ENCODE measurements around the gene SCMH1.
A peak's percentile ranks its signal among the peaks of the same experiment; 100 is the strongest.
"Not testable (repeated sequence)": the region's sequence is repeated elsewhere in the genome, so short reads cannot be mapped to it uniquely, and the experiment has no call there.

SCMH1 gene

GRCh38 chr1:41240781-41241353 lies 1.2 kb downstream of the SCMH1 start:
- Mint-ChIP-seq H3K36me3 (ENCODE audit: low read depth) (no peaks in the 10 kb centered on the region), H3K27me3 (peaks cover 9% of the 10 kb centered on the region), H3K4me1 (ENCODE audit: low read depth) (peaks cover 18% of the 10 kb centered on the region), H3K9me3 (no peaks in the 10 kb centered on the region), H3K4me3 (peak overlapping the region; percentile 76), H3K27ac (peak overlapping the region; percentile 69)
- intact Hi-C loops (cut with micrococcal nuclease): no loop called here

- Mint-ChIP-seq H3K27ac (no peak overlapping the region), H3K4me3 (no peak overlapping the region), H3K9me3 (no peaks in the 10 kb centered on the region), H3K27me3 (peaks cover 8% of the 10 kb centered on the region), H3K36me3 (ENCODE audit: low read depth) (no peaks in the 10 kb centered on the region), H3K4me1 (ENCODE audit: low read depth) (peaks cover 18% of the 10 kb centered on the region)
- intact Hi-C loops (cut with micrococcal nuclease): no loop called here
These were observed 2.0 kb downstream of the SCMH1 start for GRCh38 chr1:41239988-41240610.

- H3K27me3 Mint-ChIP-seq: peaks cover 5% of the 10 kb centered on the region
- H3K36me3 Mint-ChIP-seq (ENCODE audit: low read depth): no peaks in the 10 kb centered on the region
- intact Hi-C loops (cut with micrococcal nuclease): no loop called here
- no peaks in the 10 kb centered on the region for H3K9me3 Mint-ChIP-seq
- peaks cover 18% of the 10 kb centered on the region for H3K4me1 Mint-ChIP-seq (ENCODE audit: low read depth)
- H3K27ac Mint-ChIP-seq: no peak overlapping the region
- H3K4me3 Mint-ChIP-seq: no peak overlapping the region
These were observed 3.7 kb downstream of the SCMH1 start for GRCh38 chr1:41238311-41238988.

- intact Hi-C loops (cut with micrococcal nuclease): no loop called here
- peaks cover 13% of the 10 kb centered on the region for H3K4me1 Mint-ChIP-seq (ENCODE audit: low read depth)
- H3K36me3 Mint-ChIP-seq (ENCODE audit: low read depth): no peaks in the 10 kb centered on the region
- H3K27me3 Mint-ChIP-seq: no peaks in the 10 kb centered on the region
- no peaks in the 10 kb centered on the region for H3K9me3 Mint-ChIP-seq
- H3K4me3 Mint-ChIP-seq: no peak overlapping the region
- no peak overlapping the region for H3K27ac Mint-ChIP-seq
These were observed 5.3 kb downstream of the SCMH1 start for GRCh38 chr1:41236781-41237180.

- Mint-ChIP-seq H3K4me3 (no peak overlapping the region), H3K4me1 (ENCODE audit: low read depth) (peaks cover 9% of the 10 kb centered on the region), H3K27me3 (no peaks in the 10 kb centered on the region), H3K27ac (no peak overlapping the region), H3K9me3 (no peaks in the 10 kb centered on the region), H3K36me3 (ENCODE audit: low read depth) (no peaks in the 10 kb centered on the region)
- intact Hi-C loops (cut with micrococcal nuclease): no loop called here
These were observed 6.2 kb downstream of the SCMH1 start for GRCh38 chr1:41235893-41236292.

GRCh38 chr1:41233708-41234107 lies 8.4 kb downstream of the SCMH1 start:
- Mint-ChIP-seq H3K9me3 (no peaks in the 10 kb centered on the region), H3K36me3 (ENCODE audit: low read depth) (no peaks in the 10 kb centered on the region), H3K4me1 (ENCODE audit: low read depth) (peaks cover 6% of the 10 kb centered on the region), H3K27me3 (no peaks in the 10 kb centered on the region), H3K4me3 (no peak overlapping the region), H3K27ac (no peak overlapping the region)
- intact Hi-C loops (cut with micrococcal nuclease): no loop called here

GRCh38 chr1:41232305-41232704 lies 9.8 kb downstream of the SCMH1 start:
- Mint-ChIP-seq H3K4me3 (no peak overlapping the region), H3K4me1 (ENCODE audit: low read depth) (peaks cover 6% of the 10 kb centered on the region), H3K9me3 (no peaks in the 10 kb centered on the region), H3K27ac (no peak overlapping the region), H3K27me3 (no peaks in the 10 kb centered on the region), H3K36me3 (ENCODE audit: low read depth) (no peaks in the 10 kb centered on the region)
- intact Hi-C loops (cut with micrococcal nuclease): no loop called here

- H3K4me3 Mint-ChIP-seq: no peak overlapping the region
- no peaks in the 10 kb centered on the region for H3K36me3 Mint-ChIP-seq (ENCODE audit: low read depth)
- intact Hi-C loops (cut with micrococcal nuclease): no loop called here
- H3K4me1 Mint-ChIP-seq (ENCODE audit: low read depth): no peaks in the 10 kb centered on the region
- H3K27ac Mint-ChIP-seq: no peak overlapping the region
- no peaks in the 10 kb centered on the region for H3K9me3 Mint-ChIP-seq
- H3K27me3 Mint-ChIP-seq: no peaks in the 10 kb centered on the region
These were observed 11.4 kb downstream of the SCMH1 start for GRCh38 chr1:41230656-41231055.

- H3K27ac Mint-ChIP-seq; H3K4me3 Mint-ChIP-seq; intact Hi-C loops (cut with micrococcal nuclease); H3K4me1 Mint-ChIP-seq (ENCODE audit: low read depth); H3K9me3 Mint-ChIP-seq; H3K27me3 Mint-ChIP-seq; H3K36me3 Mint-ChIP-seq (ENCODE audit: low read depth): not testable (repeated sequence)
These were observed 12.9 kb downstream of the SCMH1 start for GRCh38 chr1:41229219-41229618.

GRCh38 chr1:41226815-41227434 lies 15.2 kb downstream of the SCMH1 start:
- no peak overlapping the region for H3K27ac Mint-ChIP-seq
- intact Hi-C loops (cut with micrococcal nuclease): no loop called here
- no peaks in the 10 kb centered on the region for H3K36me3 Mint-ChIP-seq (ENCODE audit: low read depth)
- H3K4me1 Mint-ChIP-seq (ENCODE audit: low read depth): peaks cover 3% of the 10 kb centered on the region
- H3K9me3 Mint-ChIP-seq: no peaks in the 10 kb centered on the region
- no peak overlapping the region for H3K4me3 Mint-ChIP-seq
- H3K27me3 Mint-ChIP-seq: no peaks in the 10 kb centered on the region

GRCh38 chr1:41225495-41225894 lies 16.6 kb downstream of the SCMH1 start:
- Mint-ChIP-seq H3K36me3 (ENCODE audit: low read depth) (no peaks in the 10 kb centered on the region), H3K27ac (no peak overlapping the region), H3K9me3 (no peaks in the 10 kb centered on the region), H3K4me3 (no peak overlapping the region), H3K4me1 (ENCODE audit: low read depth) (peaks cover 12% of the 10 kb centered on the region), H3K27me3 (no peaks in the 10 kb centered on the region)
- intact Hi-C loops (cut with micrococcal nuclease): no loop called here

GRCh38 chr1:41222496-41222895 lies 19.6 kb downstream of the SCMH1 start:
- Mint-ChIP-seq H3K4me1 (ENCODE audit: low read depth) (peaks cover 12% of the 10 kb centered on the region), H3K9me3 (peaks cover 20% of the 10 kb centered on the region), H3K4me3 (no peak overlapping the region), H3K27me3 (no peaks in the 10 kb centered on the region), H3K36me3 (ENCODE audit: low read depth) (no peaks in the 10 kb centered on the region), H3K27ac (no peak overlapping the region)
- intact Hi-C loops (cut with micrococcal nuclease): no loop called here

GRCh38 chr1:41221995-41222394 lies 20.1 kb downstream of the SCMH1 start:
- Mint-ChIP-seq H3K27ac (no peak overlapping the region), H3K4me3 (no peak overlapping the region), H3K9me3 (peaks cover 20% of the 10 kb centered on the region), H3K27me3 (no peaks in the 10 kb centered on the region), H3K4me1 (ENCODE audit: low read depth) (peaks cover 12% of the 10 kb centered on the region), H3K36me3 (ENCODE audit: low read depth) (no peaks in the 10 kb centered on the region)
- intact Hi-C loops (cut with micrococcal nuclease): no loop called here

- intact Hi-C loops (cut with micrococcal nuclease): no loop called here
- H3K27ac Mint-ChIP-seq: no peak overlapping the region
- no peaks in the 10 kb centered on the region for H3K27me3 Mint-ChIP-seq
- no peaks in the 10 kb centered on the region for H3K36me3 Mint-ChIP-seq (ENCODE audit: low read depth)
- peaks cover 20% of the 10 kb centered on the region for H3K9me3 Mint-ChIP-seq
- H3K4me3 Mint-ChIP-seq: no peak overlapping the region
- H3K4me1 Mint-ChIP-seq (ENCODE audit: low read depth): peaks cover 23% of the 10 kb centered on the region
These were observed 24.0 kb downstream of the SCMH1 start for GRCh38 chr1:41218152-41218551.

Measured in dendritic cell treated with granulocyte-macrophage colony-stimulating factor and Interleukin-4, amounts not matched to agents 40 ng/mL and 50 ng/mL, for 4 days (primary cell).